ENCODE results near the gene TRAPPC10. TPM values are rescaled to one million over a fixed set of nuclear protein-coding genes. Genes with fewer than 3 reads are reported as not detected.

The TRAPPC10 gene
- total and polyA plus RNA-seq, 9 of the 15 experiments (the other 6 are each of a cell fraction or from before 2014, with no cell fraction given): 1.1 to 33.8 (median 24.3) TPM

GRCh38 chr21:43970551-43970950 lies 41.6 kb upstream of the TRAPPC10 start (continued):
- no peak for TF ChIP-seq KDM4B (IDR thresholded peaks at IDR 0.05; ENCODE audit: borderline replicate concordance in 2 of 2, low read depth in 1 of 2)
- no peak for TF ChIP-seq KLF6 (CRISPR knock-in tag; IDR thresholded peaks at IDR 0.05; ENCODE audit: borderline replicate concordance)
- no peak for TF ChIP-seq ATF2 (CRISPR knock-in tag; IDR thresholded peaks at IDR 0.05)

GRCh38 chr21:43971201-43971991 lies 40.7 kb upstream of the TRAPPC10 start:
- no peaks in the 10 kb centered on the region for H3K9me3 ChIP-seq (replicated peaks; ENCODE audit: control insufficient read depth, insufficient read depth, low read depth, low read length)
- H3K27ac ChIP-seq (ENCODE audit: extremely low read depth, low read depth, low read length): no peak overlapping the region
- no peaks in the 10 kb centered on the region for H3K27me3 ChIP-seq (ENCODE audit: control insufficient read depth in 2 of 2, insufficient read depth in 2 of 2, low read length in 2 of 2)
- TF ChIP-seq ATF2 (CRISPR knock-in tag; IDR thresholded peaks at IDR 0.05) (no peak), SAFB (IDR thresholded peaks at IDR 0.05; ENCODE audit: borderline replicate concordance, low read depth, low read length) (no peak), ZNF253 (CRISPR knock-in tag; conservative IDR thresholded peaks at IDR 0.05) (no peak), CTCFL (IDR thresholded peaks at IDR 0.05; ENCODE audit: borderline replicate concordance, insufficient read depth, low read depth, low read length, poor library complexity, severe bottlenecking) (no peak), NR2F6 (CRISPR knock-in tag; IDR thresholded peaks at IDR 0.05) (no peak), PHB (CRISPR knock-in tag; IDR thresholded peaks at IDR 0.05) (no peak)
- intact Hi-C loops (cut with micrococcal nuclease): no loop called here
- ChIA-PET CTCF (ENCODE audit: low intra/inter-chr PET ratio) (no interaction called here), POLR2A (no interaction called here)
- ATAC-seq: no peak
- in situ Hi-C loops (cut with MboI): no loop called here
- no peak for DNase-seq (ENCODE audit: extremely low read depth in 1 of 4, low spot score in 3 of 4)
- H3K4me2 ChIP-seq (ENCODE audit: insufficient read depth, low read length): no peak overlapping the region
- no peaks in the 10 kb centered on the region for H4K20me1 ChIP-seq (replicated peaks; ENCODE audit: control insufficient read depth, insufficient read depth, low read length)
- WGBS (ENCODE audit: insufficient coverage, low coverage, missing lambda C conversion rate): 85% methylated on average over 27 of the region's 29 CpGs
- BruUV-seq (replicated peaks): no TSS peak
- H3K9ac ChIP-seq (ENCODE audit: insufficient read depth in 1 of 2, low read depth in 2 of 2, low read length in 2 of 2): peak overlapping the region in 1 of 2 experiments; percentile 21; a peak in 2 of 4 replicates
- no peaks in the 10 kb centered on the region for H3K9me1 ChIP-seq (ENCODE audit: control insufficient read depth, insufficient read depth, low read length)
- FAIRE-seq: no peak
- H3K36me3 ChIP-seq (ENCODE audit: control insufficient read depth, insufficient read depth, low read length): peaks cover 55% of the 10 kb centered on the region; the same call in 2 of the 3 replicates
- peaks cover 14 to 45% of the 10 kb centered on the region in 2 experiments; a peak in 4 of 5 replicates for H3K4me1 ChIP-seq (replicated peaks in 1 of 2; ENCODE audit: control insufficient read depth in 2 of 2, insufficient read depth in 2 of 2, low read length in 2 of 2)
- no peak overlapping the region for H3K4me3 ChIP-seq
- no peaks in the 10 kb centered on the region for H3K79me2 ChIP-seq (ENCODE audit: control insufficient read depth, insufficient read depth, low read length)
- H2AFZ ChIP-seq (ENCODE audit: low read depth, low read length): no peak overlapping the region

Data from K562 (cell line).